ENCODE results near the gene SETD9. TPM values are rescaled to one million over a fixed set of nuclear protein-coding genes. Genes with fewer than 3 reads are reported as not detected.

SETD9 gene
- total and polyA plus RNA-seq, 9 of the 15 experiments (the other 6 are each of a cell fraction or from before 2014, with no cell fraction given): 10.8 to 32.6 (median 19.8) TPM

- H4K20me1 ChIP-seq (replicated peaks; ENCODE audit: control insufficient read depth, insufficient read depth, low read length): no peaks in the 10 kb centered on the region; the same call in 1 of the 2 replicates
- H3K4me1 ChIP-seq (replicated peaks in 1 of 2; ENCODE audit: control insufficient read depth in 2 of 2, insufficient read depth in 2 of 2, low read length in 2 of 2): peaks cover 7 to 17% of the 10 kb centered on the region in 2 experiments; a peak in 4 of 5 replicates
- no peaks in the 10 kb centered on the region for H3K9me3 ChIP-seq (replicated peaks; ENCODE audit: control insufficient read depth, insufficient read depth, low read depth, low read length)
- intact Hi-C loops (cut with micrococcal nuclease) (loop anchor here (5.0 kb wide), 1 partner anchor 44 kb away; the partner anchor contains the start of gene SETD9), in situ Hi-C loops (cut with MboI) (no loop called here)
- WGBS (ENCODE audit: insufficient coverage, low coverage, missing lambda C conversion rate): 1% methylated on average over 28 of the region's 85 CpGs
- ChIA-PET CTCF (ENCODE audit: low intra/inter-chr PET ratio) (no interaction called here), POLR2A (interaction anchor here (0.5 to 4.1 kb wide), 6 partner anchors 9 to 208 kb away, joined by 3 to 16 read pairs (median 6); no protein-coding TSS in a partner anchor)
- H2AFZ ChIP-seq (ENCODE audit: low read depth, low read length): peak overlapping the region; percentile 73
- DNase-seq (ENCODE audit: extremely low read depth in 1 of 4, low spot score in 3 of 4) (peak in 3 of 4 experiments; percentile 14 to 46 (median 29)), FAIRE-seq (no peak), ATAC-seq (peak; percentile 65)
- H3K4me3 ChIP-seq: peak overlapping the region; percentile 64
- peaks cover 0 to 6% of the 10 kb centered on the region in 2 experiments; a peak in 3 of 5 replicates for H3K27me3 ChIP-seq (ENCODE audit: control insufficient read depth in 2 of 2, insufficient read depth in 2 of 2, low read length in 2 of 2)
- no peaks in the 10 kb centered on the region for H3K9me1 ChIP-seq (ENCODE audit: control insufficient read depth, insufficient read depth, low read length)
- H3K36me3 ChIP-seq (ENCODE audit: control insufficient read depth, insufficient read depth, low read length): peaks cover 24% of the 10 kb centered on the region
- peaks cover 22% of the 10 kb centered on the region for H3K79me2 ChIP-seq (ENCODE audit: control insufficient read depth, insufficient read depth, low read length)
- peak overlapping the region; percentile 79 for H3K4me2 ChIP-seq (ENCODE audit: insufficient read depth, low read length)
- H3K27ac ChIP-seq (ENCODE audit: extremely low read depth, low read depth, low read length): peak overlapping the region; percentile 67; the same call in 2 of the 3 replicates
- H3K9ac ChIP-seq (ENCODE audit: insufficient read depth in 1 of 2, low read depth in 2 of 2, low read length in 2 of 2): peak overlapping the region; percentile 78 to 96; a peak in 3 of 4 replicates
- BruUV-seq (replicated peaks): no TSS peak
- TF ChIP-seq ZNF740 (CRISPR knock-in tag; IDR thresholded peaks at IDR 0.05): no peak
- TF ChIP-seq ZNF740 (tag; IDR thresholded peaks at IDR 0.05): 0 out of 4 replicates have a peak, but pooled peaks of 1 of the 2 experiments have one; percentile 38
- peak; percentile 38; the same call in 1 of the 2 replicates for TF ChIP-seq NR2C1 (IDR thresholded peaks at IDR 0.05)
- TF ChIP-seq NR2C1 (tag; IDR thresholded peaks at IDR 0.05): peak; percentile 71
- TF ChIP-seq MCM2 (IDR thresholded peaks at IDR 0.05; ENCODE audit: low read depth): no peak
- peak; percentile 10 for TF ChIP-seq HNRNPLL (IDR thresholded peaks at IDR 0.05; ENCODE audit: low read depth, low read length, poor library complexity, severe bottlenecking)
- TF ChIP-seq NR2C2 (CRISPR knock-in tag; IDR thresholded peaks at IDR 0.05): no peak
- peak; percentile 86 for TF ChIP-seq NR2C2 (tag; IDR thresholded peaks at IDR 0.05)
- peak in 1 of 2 experiments; percentile 36; a peak in 1 of 4 replicates for TF ChIP-seq MAZ (CRISPR knock-in tag; conservative IDR thresholded peaks at IDR 0.05 in 1 of 2, IDR thresholded peaks at IDR 0.05 in 1 of 2)
- peak; percentile 22; the same call in 1 of the 2 replicates for TF ChIP-seq CXXC5 (CRISPR knock-in tag; IDR thresholded peaks at IDR 0.05)
- TF ChIP-seq ZBTB7A (IDR thresholded peaks at IDR 0.05; ENCODE audit: borderline replicate concordance, control insufficient read depth, low read depth, low read length): peak; percentile 74
- 0 out of 2 replicates have a peak, but pooled peaks have one; percentile 15 for TF ChIP-seq GABPB1 (CRISPR knock-in tag; IDR thresholded peaks at IDR 0.05)
- peak; percentile 24 for TF ChIP-seq PCBP1 (IDR thresholded peaks at IDR 0.05; ENCODE audit: low read depth, low read length, poor library complexity, severe bottlenecking)
- no peak for TF ChIP-seq MBD1 (CRISPR knock-in tag; IDR thresholded peaks at IDR 0.05)
- no peak for TF ChIP-seq ZBTB8A (IDR thresholded peaks at IDR 0.05; ENCODE audit: partially characterized antibody)
- peak; percentile 70 for TF ChIP-seq RBFOX2 (IDR thresholded peaks at IDR 0.05; ENCODE audit: low read depth, low read length)
Observed at GRCh38 chr5:56951126-56951945, 41.9 kb downstream of the SETD9 start.

All from K562 (cell line).